Mononuclear cell (primary cell): ENCODE data around the gene WDR33. TPM values are rescaled to one million over a fixed set of nuclear protein-coding genes. Genes with fewer than 3 reads are reported as not detected.
A peak's percentile ranks its signal among the peaks of the same experiment; 100 is the strongest.
"Not testable (repeated sequence)": the region's sequence is repeated elsewhere in the genome, so short reads cannot be mapped to it uniquely, and the experiment has no call there.

Source experiments
- H3K27me3 ChIP-seq: 2 replicates; pipeline ENCODE4 v1.6.0; 2011; ENCODE audit warnings: low read length, control low read depth; ENCODE audit not compliant: insufficient read depth
- H3K4me1 ChIP-seq: 2 replicates; pipeline ENCODE4 v1.5.1; 2011; ENCODE audit warnings: mild to moderate bottlenecking, low read length, control low read depth; ENCODE audit not compliant: insufficient read depth
- H3K4me3 ChIP-seq: 2 replicates; pipeline ENCODE4 v1.5.1; 2011; ENCODE audit warnings: mild to moderate bottlenecking, low read length, moderate library complexity
- H3K9me3 ChIP-seq: 2 replicates; pipeline ENCODE4 v1.5.1; 2011; ENCODE audit warnings: low read depth, mild to moderate bottlenecking, control low read depth, low read length
- total RNA-seq: library from RNA; depleted of rRNA; stranded (reverse); fragments of >200 nt; gene quantifications from one replicate; pipeline ENCODE4 v1.2.3, GENCODE V29; 2012

The WDR33 gene
- total RNA-seq, 1 donor, result 68.0 TPM

- Histone ChIP-seq H3K9me3 (peaks cover 10% of the 10 kb centered on the region), H3K4me1 (no peaks in the 10 kb centered on the region), H3K27me3 (no peaks in the 10 kb centered on the region), H3K4me3 (no peak overlapping the region)
Observed at GRCh38 chr2:127820080-127820668, 9.2 kb upstream of the WDR33 start.

DNA sequence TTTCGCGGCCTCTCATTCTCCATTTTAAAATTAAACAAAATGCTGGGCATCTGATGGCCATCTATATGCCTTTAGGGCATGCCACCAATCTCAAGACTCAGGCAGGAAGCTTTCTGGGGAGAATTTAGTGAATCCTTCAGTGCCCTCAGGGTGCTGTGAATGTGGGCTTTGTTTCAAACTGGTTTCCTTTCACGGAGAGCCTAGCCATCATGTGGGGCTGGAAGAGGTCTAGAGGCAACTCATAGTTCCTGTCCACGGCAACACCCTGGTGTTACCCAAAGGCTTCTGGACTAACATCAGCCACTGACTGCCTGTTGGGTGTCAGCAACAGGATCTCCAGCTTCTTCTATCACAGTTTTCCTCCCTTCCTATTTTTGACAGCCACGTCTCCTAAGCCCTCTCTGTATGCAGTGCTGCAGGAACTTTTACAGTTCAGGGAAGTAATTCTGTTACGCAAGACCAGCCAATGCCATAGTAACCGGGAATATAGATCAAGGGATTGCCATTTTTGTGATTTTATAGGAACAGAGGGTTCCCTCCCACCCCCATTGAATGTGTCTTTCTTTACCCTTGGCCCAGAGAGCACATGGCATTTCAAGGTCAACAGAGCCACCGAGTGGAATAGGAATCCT, 7.9 kb upstream of the WDR33 start:
- H3K9me3 ChIP-seq, result peaks cover 10% of the 10 kb centered on the region
- H3K27me3 ChIP-seq, result no peaks in the 10 kb centered on the region
- no peak overlapping the region for H3K4me3 ChIP-seq
- H3K4me1 ChIP-seq, result no peaks in the 10 kb centered on the region

DNA sequence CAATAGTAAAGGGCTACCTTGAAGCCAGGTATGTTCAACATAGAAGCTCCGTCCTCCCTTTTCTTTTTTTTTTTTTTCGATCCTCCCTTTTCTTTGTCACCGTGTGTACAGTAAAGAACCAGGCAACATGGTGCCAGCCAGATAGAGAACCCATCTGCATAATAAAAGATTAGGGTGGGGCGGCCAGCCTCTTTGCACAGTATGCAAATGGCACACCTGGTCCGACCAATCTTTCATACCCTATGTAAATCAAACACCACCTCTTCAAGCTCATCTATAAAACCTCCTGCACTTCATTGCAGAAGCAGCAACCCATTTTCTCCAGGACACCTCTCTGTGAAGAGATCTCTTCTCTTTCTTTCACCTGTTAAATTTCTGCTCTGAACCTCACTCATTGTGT, 7.3 kb upstream of the WDR33 start:
- H3K9me3 ChIP-seq, result peaks cover 10% of the 10 kb centered on the region
- H3K4me1 ChIP-seq, result no peaks in the 10 kb centered on the region
- H3K4me3 ChIP-seq, result no peak overlapping the region
- no peaks in the 10 kb centered on the region for H3K27me3 ChIP-seq

GRCh38 chr2:127814677-127815076, 3.7 kb upstream of the WDR33 start:
- peaks cover 7% of the 10 kb centered on the region for H3K4me1 ChIP-seq
- no peaks in the 10 kb centered on the region for H3K9me3 ChIP-seq
- H3K27me3 ChIP-seq, result no peaks in the 10 kb centered on the region
- no peak overlapping the region for H3K4me3 ChIP-seq

DNA sequence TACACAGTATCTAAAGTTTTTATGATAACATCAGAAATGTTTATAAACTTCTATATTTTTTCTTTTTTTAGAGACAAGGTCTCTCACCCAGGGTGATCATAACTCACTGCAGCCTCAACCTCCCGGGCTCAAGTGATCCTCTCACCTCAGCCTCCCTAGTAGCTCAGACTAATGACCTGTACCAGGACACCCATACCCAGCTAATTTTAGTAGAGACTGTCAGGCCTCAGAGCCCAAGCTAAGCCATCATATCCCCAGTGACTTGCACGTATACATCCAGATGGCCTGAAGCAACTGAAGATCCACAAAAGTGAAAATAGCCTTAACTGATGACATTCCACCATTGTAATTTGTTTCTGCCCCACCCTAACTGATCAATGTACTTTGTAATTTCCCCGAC, 1.5 kb upstream of the WDR33 start:
- not testable (repeated sequence) for H3K9me3 ChIP-seq, H3K27me3 ChIP-seq, H3K4me3 ChIP-seq
- peaks cover 20% of the 10 kb centered on the region for H3K4me1 ChIP-seq

DNA sequence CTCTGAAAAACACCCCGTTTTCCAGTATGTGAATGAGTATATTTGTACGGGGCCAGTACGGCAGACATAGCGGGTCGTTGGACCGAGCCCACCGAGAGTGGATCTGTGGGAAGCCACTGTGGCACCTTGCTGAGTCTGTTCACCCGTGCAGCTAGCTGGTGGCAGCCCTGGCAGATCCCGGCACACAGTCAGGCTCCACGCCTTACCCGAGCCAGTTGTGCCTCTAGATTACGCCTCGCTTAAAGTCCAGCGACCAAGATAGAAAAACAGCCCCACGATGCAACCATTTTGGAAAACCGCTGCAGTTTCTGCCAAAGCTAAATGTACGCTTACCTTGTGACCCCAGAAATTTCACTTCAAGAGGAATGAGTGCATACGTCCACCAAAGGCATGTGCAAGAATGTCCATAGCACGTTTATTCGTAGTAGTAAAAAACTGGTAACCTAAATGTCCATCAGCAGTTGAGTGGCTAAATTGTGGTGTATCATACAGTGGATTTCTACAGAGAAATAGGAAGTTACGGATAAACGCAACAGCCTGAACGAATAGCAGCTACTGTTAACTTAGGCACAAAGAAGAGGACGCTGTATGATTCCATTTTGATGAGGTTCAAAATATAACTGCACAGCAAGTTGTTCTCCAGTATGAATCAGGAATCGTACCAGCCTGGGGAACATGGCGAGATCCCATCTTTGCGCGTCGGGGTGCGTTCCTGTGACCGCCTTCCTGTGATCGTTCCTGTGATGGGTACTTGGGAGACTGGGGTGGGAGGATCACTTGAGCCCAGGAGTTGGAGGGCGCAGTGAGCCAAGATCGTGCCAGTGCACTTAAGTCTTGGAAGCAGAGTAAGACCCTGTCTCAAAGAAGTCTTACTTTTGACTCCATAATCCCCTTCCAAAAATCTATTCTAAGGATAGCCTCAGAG, 688 bp upstream of the WDR33 start:
- H3K4me1 ChIP-seq, result peaks cover 25% of the 10 kb centered on the region
- no peaks in the 10 kb centered on the region for H3K9me3 ChIP-seq
- no peaks in the 10 kb centered on the region for H3K27me3 ChIP-seq
- H3K4me3 ChIP-seq, result peak overlapping the region; percentile 90

- Histone ChIP-seq H3K4me3 (peak overlapping the region; percentile 90), H3K27me3 (no peaks in the 10 kb centered on the region), H3K9me3 (no peaks in the 10 kb centered on the region), H3K4me1 (peaks cover 38% of the 10 kb centered on the region)
Observed at GRCh38 chr2:127810156-127810618, 784 bp downstream of the WDR33 start.

GRCh38 chr2:127807678-127808353, 3.2 kb downstream of the WDR33 start:
- peaks cover 48% of the 10 kb centered on the region for H3K4me1 ChIP-seq
- no peak overlapping the region for H3K4me3 ChIP-seq
- no peaks in the 10 kb centered on the region for H3K9me3 ChIP-seq

DNA sequence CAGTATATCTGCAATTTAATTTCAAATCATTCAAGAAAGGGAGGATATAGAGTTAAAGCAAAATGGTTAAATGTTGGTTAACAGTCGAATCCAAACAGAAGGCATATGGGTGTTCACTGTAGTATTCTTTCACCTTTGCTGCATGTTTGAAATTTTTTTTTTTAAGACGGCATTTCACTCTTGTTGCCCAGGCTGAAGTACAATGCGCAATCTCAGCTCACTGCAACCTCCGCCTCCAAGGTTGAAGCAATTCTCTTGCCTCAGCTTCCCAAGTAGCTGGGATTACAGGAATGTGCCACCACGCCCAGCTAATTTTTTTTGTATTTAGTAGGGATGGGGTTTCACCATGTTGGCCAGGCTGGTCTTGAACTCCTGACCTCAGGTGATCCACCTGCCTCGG, 4.1 kb downstream of the WDR33 start:
- peaks cover 52% of the 10 kb centered on the region for H3K4me1 ChIP-seq
- H3K4me3 ChIP-seq, H3K9me3 ChIP-seq, H3K27me3 ChIP-seq: not testable (repeated sequence)

More at GRCh38 chr2:127807678-127808353, 3.2 kb downstream of the WDR33 start:
- H3K27me3 ChIP-seq, result no peaks in the 10 kb centered on the region

DNA sequence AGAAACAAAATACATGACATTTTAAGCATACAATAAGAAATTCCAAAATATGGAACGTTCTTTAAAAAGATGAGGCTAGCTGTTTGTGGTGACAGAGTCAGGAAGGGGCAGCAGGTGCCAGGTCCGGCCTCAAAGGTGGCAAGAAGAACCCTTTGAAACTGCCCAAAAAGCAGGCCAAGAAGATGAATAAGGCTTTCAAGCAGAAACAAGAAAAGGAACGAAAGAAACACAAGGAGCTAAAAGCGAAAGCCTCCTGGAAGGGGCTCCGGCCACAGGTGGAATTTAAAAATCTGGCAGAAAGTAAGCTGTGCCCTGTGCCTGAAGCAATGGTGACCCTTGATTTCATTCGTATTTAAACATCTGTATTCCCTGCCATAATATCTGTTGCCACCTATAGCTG, 5.5 kb downstream of the WDR33 start:
- no peaks in the 10 kb centered on the region for H3K9me3 ChIP-seq
- H3K27me3 ChIP-seq, result no peaks in the 10 kb centered on the region
- H3K4me1 ChIP-seq, result peaks cover 64% of the 10 kb centered on the region
- H3K4me3 ChIP-seq, result no peak overlapping the region

DNA sequence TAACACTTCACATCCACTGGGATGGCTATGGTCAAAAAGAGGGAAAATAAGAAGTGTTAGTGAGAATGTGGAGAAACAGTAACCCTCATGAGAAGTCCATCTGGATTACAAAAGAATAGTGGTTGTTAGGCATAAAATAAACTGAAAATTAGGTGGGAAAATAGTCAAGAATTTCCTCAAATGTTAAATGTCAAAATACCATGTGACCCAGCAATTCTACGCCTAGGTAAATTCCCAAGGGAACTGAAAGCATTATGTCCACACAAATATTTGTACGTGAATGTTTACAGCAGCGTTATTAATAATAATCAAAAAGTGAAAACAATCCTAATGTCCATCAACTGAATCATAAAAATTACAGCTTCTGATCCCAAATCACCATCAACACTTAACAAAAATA, 11.0 kb downstream of the WDR33 start:
- Histone ChIP-seq H3K4me3 (no peak overlapping the region), H3K27me3 (no peaks in the 10 kb centered on the region), H3K9me3 (no peaks in the 10 kb centered on the region), H3K4me1 (peaks cover 57% of the 10 kb centered on the region)

DNA sequence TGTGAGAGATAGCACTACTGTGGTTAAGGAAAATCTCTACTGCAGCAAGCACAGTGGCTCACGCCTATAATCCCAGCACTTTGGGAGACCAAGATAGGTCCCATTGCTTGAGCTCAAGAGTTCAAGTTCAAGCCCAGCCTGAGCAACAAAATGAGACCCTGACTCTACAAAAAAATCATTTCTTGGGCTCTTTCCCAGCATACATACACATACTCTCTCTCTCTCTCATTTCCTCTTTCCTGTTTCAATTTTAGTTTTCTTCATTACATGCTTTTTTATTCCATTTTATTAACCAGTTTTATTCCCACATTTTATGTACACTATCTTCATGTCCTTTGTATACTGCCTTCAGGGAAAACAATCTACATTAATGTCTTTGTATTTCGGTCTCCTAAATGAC, 14.6 kb downstream of the WDR33 start:
- H3K4me1 ChIP-seq, result peaks cover 54% of the 10 kb centered on the region

DNA sequence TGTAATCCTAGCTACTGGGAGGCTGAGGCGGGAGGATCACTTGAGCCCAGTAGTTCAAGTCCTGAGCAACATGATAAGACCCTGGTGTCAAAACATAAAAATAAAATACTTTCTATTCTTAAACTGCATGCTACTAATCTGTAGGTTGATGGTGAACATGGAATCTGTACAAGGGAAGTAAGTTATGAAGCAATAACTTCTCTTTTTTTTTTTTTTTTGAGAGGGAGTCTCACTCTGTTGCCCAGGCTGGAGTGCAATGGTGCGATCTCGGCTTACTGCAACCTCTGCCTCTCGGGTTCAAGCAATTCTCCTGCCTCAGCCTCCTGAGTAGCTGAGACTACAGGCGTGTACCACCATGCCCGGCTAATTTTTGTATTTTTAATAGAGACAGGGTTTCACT, 16.1 kb downstream of the WDR33 start:
- H3K4me3 ChIP-seq, H3K9me3 ChIP-seq, H3K27me3 ChIP-seq: not testable (repeated sequence)
- peaks cover 42% of the 10 kb centered on the region for H3K4me1 ChIP-seq

More for the DNA sequence above, 14.6 kb downstream of the WDR33 start:
- no peak overlapping the region for H3K4me3 ChIP-seq
- H3K27me3 ChIP-seq, result no peaks in the 10 kb centered on the region
- no peaks in the 10 kb centered on the region for H3K9me3 ChIP-seq

DNA sequence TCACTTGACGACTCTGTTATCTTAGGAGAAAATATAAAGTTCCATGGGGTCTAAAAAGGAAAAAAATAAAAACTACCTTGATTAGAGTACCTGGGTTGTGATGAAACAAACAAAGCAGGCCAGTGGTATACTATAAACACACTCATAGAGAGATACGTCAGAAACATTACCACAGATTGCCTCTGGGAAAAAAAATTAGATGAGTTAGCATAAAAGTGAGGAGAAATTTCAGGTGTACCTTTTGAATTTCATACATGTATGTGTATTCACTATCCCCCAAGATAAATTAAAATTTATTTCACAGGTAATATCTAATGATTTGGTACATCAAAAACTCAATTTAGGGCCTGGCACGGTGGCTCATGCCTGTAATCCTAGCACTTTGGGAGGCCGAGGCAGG, 18.2 kb downstream of the WDR33 start:
- Histone ChIP-seq H3K4me3 (no peak overlapping the region), H3K27me3 (no peaks in the 10 kb centered on the region), H3K9me3 (no peaks in the 10 kb centered on the region), H3K4me1 (peaks cover 41% of the 10 kb centered on the region)
